ENCODE data around the gene S100A7. TPM values are rescaled to one million over a fixed set of nuclear protein-coding genes. Genes with fewer than 3 reads are reported as not detected.

Gene S100A7
- total and polyA plus RNA-seq, 9 donors, result not detected

GRCh38 chr1:153494976-153495535 is 34.6 kb upstream of the S100A7 start:
- no peak overlapping the region for H3K4me3 ChIP-seq (ENCODE audit: low read length)
- peaks cover 31% of the 10 kb centered on the region for H3K4me1 ChIP-seq (ENCODE audit: control insufficient read depth, insufficient read depth, low read length)
- H3K27me3 ChIP-seq (ENCODE audit: control insufficient read depth, insufficient read depth, low read length), result peaks cover 2% of the 10 kb centered on the region
- peak; percentile 80 for DNase-seq
- WGBS (ENCODE audit: insufficient coverage), result 40% methylated on average over 5 of the region's 6 CpGs
- no peak overlapping the region for H3K27ac ChIP-seq (ENCODE audit: low read length)
- H3K9me3 ChIP-seq (replicated peaks; ENCODE audit: control insufficient read depth, low read depth, low read length), result no peaks in the 10 kb centered on the region
- H3K36me3 ChIP-seq (ENCODE audit: control insufficient read depth, insufficient read depth, low read length), result no peaks in the 10 kb centered on the region

- DNase-seq, result no peak
- peaks cover 2% of the 10 kb centered on the region for H3K27me3 ChIP-seq (ENCODE audit: control insufficient read depth, insufficient read depth, low read length)
- no peak overlapping the region for H3K4me3 ChIP-seq (ENCODE audit: low read length)
- no peak overlapping the region for H3K27ac ChIP-seq (ENCODE audit: low read length)
- 70% methylated on average over 5 of the region's 6 CpGs for WGBS (ENCODE audit: insufficient coverage)
- peaks cover 29% of the 10 kb centered on the region for H3K4me1 ChIP-seq (ENCODE audit: control insufficient read depth, insufficient read depth, low read length)
- H3K9me3 ChIP-seq (replicated peaks; ENCODE audit: control insufficient read depth, low read depth, low read length), result no peaks in the 10 kb centered on the region
- no peaks in the 10 kb centered on the region for H3K36me3 ChIP-seq (ENCODE audit: control insufficient read depth, insufficient read depth, low read length)
Observed at GRCh38 chr1:153493343-153493960, 33.0 kb upstream of the S100A7 start.

- H3K4me1 ChIP-seq (ENCODE audit: control insufficient read depth, insufficient read depth, low read length), result peaks cover 35% of the 10 kb centered on the region
- H3K27ac ChIP-seq (ENCODE audit: low read length), result peak overlapping the region; percentile 82
- 14% methylated on average over 7 of the region's 12 CpGs for WGBS (ENCODE audit: insufficient coverage)
- DNase-seq, result peak; percentile 94
- no peak overlapping the region for H3K4me3 ChIP-seq (ENCODE audit: low read length)
- H3K27me3 ChIP-seq (ENCODE audit: control insufficient read depth, insufficient read depth, low read length), result peaks cover 2% of the 10 kb centered on the region
- no peaks in the 10 kb centered on the region for H3K9me3 ChIP-seq (replicated peaks; ENCODE audit: control insufficient read depth, low read depth, low read length)
- no peaks in the 10 kb centered on the region for H3K36me3 ChIP-seq (ENCODE audit: control insufficient read depth, insufficient read depth, low read length)
Observed at GRCh38 chr1:153490272-153491051, 30.0 kb upstream of the S100A7 start.

GRCh38 chr1:153488731-153489130 is 28.3 kb upstream of the S100A7 start:
- H3K36me3 ChIP-seq (ENCODE audit: control insufficient read depth, insufficient read depth, low read length), result no peaks in the 10 kb centered on the region
- no peak overlapping the region for H3K27ac ChIP-seq (ENCODE audit: low read length)
- no peaks in the 10 kb centered on the region for H3K9me3 ChIP-seq (replicated peaks; ENCODE audit: control insufficient read depth, low read depth, low read length)
- WGBS (ENCODE audit: insufficient coverage), result 59% methylated on average over 3 of the region's 4 CpGs
- no peak for DNase-seq
- peaks cover 35% of the 10 kb centered on the region for H3K4me1 ChIP-seq (ENCODE audit: control insufficient read depth, insufficient read depth, low read length)
- peaks cover 2% of the 10 kb centered on the region for H3K27me3 ChIP-seq (ENCODE audit: control insufficient read depth, insufficient read depth, low read length)
- no peak overlapping the region for H3K4me3 ChIP-seq (ENCODE audit: low read length)

- WGBS (ENCODE audit: insufficient coverage), result no CpG with 5 or more reads among the region's 2 CpGs
- peaks cover 2% of the 10 kb centered on the region for H3K27me3 ChIP-seq (ENCODE audit: control insufficient read depth, insufficient read depth, low read length)
- no peak for DNase-seq
- H3K4me3 ChIP-seq (ENCODE audit: low read length), result no peak overlapping the region
- no peaks in the 10 kb centered on the region for H3K36me3 ChIP-seq (ENCODE audit: control insufficient read depth, insufficient read depth, low read length)
- no peaks in the 10 kb centered on the region for H3K9me3 ChIP-seq (replicated peaks; ENCODE audit: control insufficient read depth, low read depth, low read length)
- H3K4me1 ChIP-seq (ENCODE audit: control insufficient read depth, insufficient read depth, low read length), result peaks cover 37% of the 10 kb centered on the region
- no peak overlapping the region for H3K27ac ChIP-seq (ENCODE audit: low read length)
Observed at GRCh38 chr1:153487707-153488106, 27.3 kb upstream of the S100A7 start.

GRCh38 chr1:153485863-153486262 is 25.4 kb upstream of the S100A7 start:
- Histone ChIP-seq H3K9me3 (replicated peaks; ENCODE audit: control insufficient read depth, low read depth, low read length) (no peaks in the 10 kb centered on the region), H3K27ac (ENCODE audit: low read length) (no peak overlapping the region), H3K36me3 (ENCODE audit: control insufficient read depth, insufficient read depth, low read length) (no peaks in the 10 kb centered on the region), H3K27me3 (ENCODE audit: control insufficient read depth, insufficient read depth, low read length) (no peaks in the 10 kb centered on the region), H3K4me3 (ENCODE audit: low read length) (no peak overlapping the region), H3K4me1 (ENCODE audit: control insufficient read depth, insufficient read depth, low read length) (peaks cover 27% of the 10 kb centered on the region)
- no peak for DNase-seq
- 30% methylated on average over 2 of the region's 2 CpGs for WGBS (ENCODE audit: insufficient coverage)

- H3K27me3 ChIP-seq (ENCODE audit: control insufficient read depth, insufficient read depth, low read length), result no peaks in the 10 kb centered on the region
- peaks cover 16% of the 10 kb centered on the region for H3K4me1 ChIP-seq (ENCODE audit: control insufficient read depth, insufficient read depth, low read length)
- no peak overlapping the region for H3K27ac ChIP-seq (ENCODE audit: low read length)
- no peak for DNase-seq
- WGBS (ENCODE audit: insufficient coverage), result 23% methylated on average over 6 of the region's 6 CpGs
- no peak overlapping the region for H3K4me3 ChIP-seq (ENCODE audit: low read length)
- no peaks in the 10 kb centered on the region for H3K9me3 ChIP-seq (replicated peaks; ENCODE audit: control insufficient read depth, low read depth, low read length)
- H3K36me3 ChIP-seq (ENCODE audit: control insufficient read depth, insufficient read depth, low read length), result no peaks in the 10 kb centered on the region
Observed at GRCh38 chr1:153483776-153484175, 23.3 kb upstream of the S100A7 start.

- no peak overlapping the region for H3K4me3 ChIP-seq (ENCODE audit: low read length)
- H3K36me3 ChIP-seq (ENCODE audit: control insufficient read depth, insufficient read depth, low read length), result no peaks in the 10 kb centered on the region
- no peaks in the 10 kb centered on the region for H3K9me3 ChIP-seq (replicated peaks; ENCODE audit: control insufficient read depth, low read depth, low read length)
- no CpG with 5 or more reads among the region's 2 CpGs for WGBS (ENCODE audit: insufficient coverage)
- peaks cover 12% of the 10 kb centered on the region for H3K4me1 ChIP-seq (ENCODE audit: control insufficient read depth, insufficient read depth, low read length)
- no peak overlapping the region for H3K27ac ChIP-seq (ENCODE audit: low read length)
- H3K27me3 ChIP-seq (ENCODE audit: control insufficient read depth, insufficient read depth, low read length), result no peaks in the 10 kb centered on the region
- no peak for DNase-seq
Observed at GRCh38 chr1:153481124-153481523, 20.7 kb upstream of the S100A7 start.

- Histone ChIP-seq H3K4me3 (ENCODE audit: low read length) (no peak overlapping the region), H3K4me1 (ENCODE audit: control insufficient read depth, insufficient read depth, low read length) (peaks cover 4% of the 10 kb centered on the region), H3K9me3 (replicated peaks; ENCODE audit: control insufficient read depth, low read depth, low read length) (no peaks in the 10 kb centered on the region), H3K27me3 (ENCODE audit: control insufficient read depth, insufficient read depth, low read length) (no peaks in the 10 kb centered on the region), H3K27ac (ENCODE audit: low read length) (no peak overlapping the region), H3K36me3 (ENCODE audit: control insufficient read depth, insufficient read depth, low read length) (no peaks in the 10 kb centered on the region)
- WGBS (ENCODE audit: insufficient coverage), result no CpG with 5 or more reads among the region's 4 CpGs
- no peak for DNase-seq
Observed at GRCh38 chr1:153478692-153479618, 18.5 kb upstream of the S100A7 start.

All from muscle of leg (tissue), 11 donors.